GM23338 (cell line): ENCODE data around the gene DAGLA. TPM values are rescaled to one million over a fixed set of nuclear protein-coding genes. Genes with fewer than 3 reads are reported as not detected.

ENCODE experiments used
- ATAC-seq: fragments of 200-7000 bp; cut with Tn5 transposase; 3 replicates; pipeline ENCODE4 v1.9.1; 2020
- DNase-seq: peaks from one replicate; pipeline ENCODE4 v3.0.0-alpha.2; 2015; ENCODE audit warnings: low spot score
- H2AFZ ChIP-seq: fragments of 200-600 bp; sonication (generic); 2 replicates; pipeline ENCODE4 v1.8.0; 2016; ENCODE audit warnings: antibody characterized with exemption, mild to moderate bottlenecking, moderate library complexity
- H3F3A ChIP-seq: fragments of 200-600 bp; sonication (generic); replicated peaks from 2 replicates; pipeline ENCODE4 v1.8.0; 2017; ENCODE audit warnings: antibody characterized with exemption, mixed run types, low read depth
- H3K27ac ChIP-seq: fragments of 200-600 bp; sonication (generic); 2 replicates; pipeline ENCODE4 v1.6.1; 2016; ENCODE audit warnings: low read depth
- H3K27me3 ChIP-seq: fragments of 200-600 bp; sonication (generic); 2 replicates; pipeline ENCODE4 v1.8.0; 2016; ENCODE audit warnings: mild to moderate bottlenecking, mixed run types, moderate library complexity; ENCODE audit not compliant: insufficient read depth
- H3K36me3 ChIP-seq: fragments of 200-600 bp; sonication (generic); 2 replicates; pipeline ENCODE4 v1.8.0; 2016; ENCODE audit warnings: mild to moderate bottlenecking; ENCODE audit not compliant: insufficient read depth
- H3K4me1 ChIP-seq: fragments of 200-600 bp; sonication (generic); 2 replicates; pipeline ENCODE4 v1.8.0; 2016; ENCODE audit warnings: mild to moderate bottlenecking, moderate library complexity; ENCODE audit not compliant: insufficient read depth
- H3K4me2 ChIP-seq: fragments of 200-600 bp; sonication (generic); 2 replicates; pipeline ENCODE4 v1.7.1; 2017; ENCODE audit warnings: mixed run types
- H3K4me3 ChIP-seq: fragments of 200-600 bp; sonication (generic); 2 replicates; pipeline ENCODE4 v1.6.1; 2016; ENCODE audit warnings: mixed run types
- H3K79me2 ChIP-seq: fragments of 200-600 bp; sonication (generic); replicated peaks from 2 replicates; pipeline ENCODE4 v1.8.0; 2017; ENCODE audit warnings: mild to moderate bottlenecking; ENCODE audit not compliant: insufficient read depth
- H3K9me2 ChIP-seq: fragments of 200-600 bp; sonication (generic); 2 replicates; pipeline ENCODE4 v1.8.0; 2017; ENCODE audit not compliant: insufficient read depth
- H4K20me1 ChIP-seq: fragments of 200-600 bp; sonication (generic); replicated peaks from 2 replicates; pipeline ENCODE4 v1.8.0; 2017; ENCODE audit warnings: mild to moderate bottlenecking; ENCODE audit not compliant: insufficient read depth
- H3K27ac Mint-ChIP-seq: 2 replicates; pipeline ENCODE4 v1.8.0; 2020; ENCODE audit warnings: inconsistent platforms, mild to moderate bottlenecking, moderate library complexity, mixed read lengths
- H3K27me3 Mint-ChIP-seq: 3 replicates; pipeline ENCODE4 v1.8.0; 2022; ENCODE audit warnings: low read depth, mild to moderate bottlenecking, moderate library complexity, mixed read lengths, inconsistent platforms; ENCODE audit not compliant: insufficient read depth, poor library complexity
- H3K36me3 Mint-ChIP-seq: 3 replicates; pipeline ENCODE4 v1.8.0; 2021; ENCODE audit warnings: low read depth, mild to moderate bottlenecking, inconsistent platforms, moderate library complexity, mixed read lengths
- H3K4me1 Mint-ChIP-seq: 3 replicates; pipeline ENCODE4 v1.8.0; 2020; ENCODE audit warnings: mild to moderate bottlenecking, inconsistent platforms, mixed read lengths
- H3K4me3 Mint-ChIP-seq: 3 replicates; pipeline ENCODE4 v1.8.0; 2021; ENCODE audit warnings: moderate library complexity, mild to moderate bottlenecking, inconsistent platforms, mixed read lengths
- H3K9me3 Mint-ChIP-seq: 3 replicates; pipeline ENCODE4 v1.8.0; 2020; ENCODE audit warnings: moderate library complexity, mild to moderate bottlenecking, inconsistent platforms, mixed read lengths
- CTCF ChIP-seq, 2 experiments: fragments of 200-600 bp in 1 of 2; sonication (generic) in 1 of 2; conservative IDR thresholded peaks; 2 replicates each; pipeline versions ENCODE4 v1.5.1 to v1.6.1; 2016 to 2017; ENCODE audit warnings: antibody characterized with exemption in 2 of 2, low read depth in 2 of 2, mild to moderate bottlenecking in 2 of 2, moderate library complexity in 1 of 2
- EZH2phosphoT487 ChIP-seq: fragments of 200-600 bp; sonication (generic); IDR thresholded peaks from one replicate; pipeline ENCODE4 v1.8.1; 2018; ENCODE audit warnings: antibody characterized with exemption; ENCODE audit not compliant: unreplicated experiment
- NANOG ChIP-seq: IDR thresholded peaks from 2 replicates; pipeline ENCODE4 v1.6.1; 2016; ENCODE audit warnings: antibody characterized with exemption, borderline replicate concordance
- REST ChIP-seq: IDR thresholded peaks from one replicate; pipeline ENCODE4 v1.6.1; 2018; ENCODE audit warnings: antibody characterized with exemption; ENCODE audit not compliant: unreplicated experiment
- STAT1 ChIP-seq: IDR thresholded peaks from one replicate; pipeline ENCODE4 v1.6.1; 2016; ENCODE audit warnings: antibody characterized with exemption; ENCODE audit not compliant: unreplicated experiment
- ZNF462 ChIP-seq: fragments of 250-450 bp; sonication (Bioruptor Pico); IDR thresholded peaks from 2 replicates; pipeline ENCODE4 v1.5.0; 2020; ENCODE audit warnings: mild to moderate bottlenecking, moderate library complexity
- polyA plus RNA-seq: library from polyadenylated mRNA; unstranded; fragments of >200 nt; fragmentation: Nextera tagmentation; extraction: Ambion mirVana; gene quantifications from 2 replicates; pipeline ENCODE4 v1.2.1, GENCODE V29; 2016
- total RNA-seq: library from RNA; depleted of rRNA; stranded (reverse); fragments of >200 nt; shearing (Covaris generic); gene quantifications from 2 replicates; pipeline ENCODE4 v1.2.3, GENCODE V29; 2014

The DAGLA gene
- total and polyA plus RNA-seq, 2 experiments from 2014 or later, result 0.55 to 2.5 TPM

DNA sequence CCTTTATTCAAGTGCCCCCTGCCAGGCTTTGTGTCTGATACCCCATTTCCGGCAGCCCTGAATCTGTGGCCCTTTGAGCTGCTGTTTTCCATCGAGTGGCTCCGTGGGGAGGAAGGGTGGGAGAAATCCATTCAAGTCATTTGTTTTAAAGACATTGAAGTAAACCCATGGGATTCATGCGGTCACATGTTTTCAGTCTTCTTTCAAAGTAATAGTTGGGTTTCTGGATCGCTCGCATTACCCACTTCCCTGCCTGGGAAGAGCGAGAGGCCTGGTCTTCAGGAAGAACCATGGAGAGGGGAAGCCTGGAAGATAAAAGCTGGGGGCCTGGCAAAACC, 14.4 kb downstream of the DAGLA start (continued):
- TF ChIP-seq ZNF462 (no peak), NANOG (no peak)

DNA sequence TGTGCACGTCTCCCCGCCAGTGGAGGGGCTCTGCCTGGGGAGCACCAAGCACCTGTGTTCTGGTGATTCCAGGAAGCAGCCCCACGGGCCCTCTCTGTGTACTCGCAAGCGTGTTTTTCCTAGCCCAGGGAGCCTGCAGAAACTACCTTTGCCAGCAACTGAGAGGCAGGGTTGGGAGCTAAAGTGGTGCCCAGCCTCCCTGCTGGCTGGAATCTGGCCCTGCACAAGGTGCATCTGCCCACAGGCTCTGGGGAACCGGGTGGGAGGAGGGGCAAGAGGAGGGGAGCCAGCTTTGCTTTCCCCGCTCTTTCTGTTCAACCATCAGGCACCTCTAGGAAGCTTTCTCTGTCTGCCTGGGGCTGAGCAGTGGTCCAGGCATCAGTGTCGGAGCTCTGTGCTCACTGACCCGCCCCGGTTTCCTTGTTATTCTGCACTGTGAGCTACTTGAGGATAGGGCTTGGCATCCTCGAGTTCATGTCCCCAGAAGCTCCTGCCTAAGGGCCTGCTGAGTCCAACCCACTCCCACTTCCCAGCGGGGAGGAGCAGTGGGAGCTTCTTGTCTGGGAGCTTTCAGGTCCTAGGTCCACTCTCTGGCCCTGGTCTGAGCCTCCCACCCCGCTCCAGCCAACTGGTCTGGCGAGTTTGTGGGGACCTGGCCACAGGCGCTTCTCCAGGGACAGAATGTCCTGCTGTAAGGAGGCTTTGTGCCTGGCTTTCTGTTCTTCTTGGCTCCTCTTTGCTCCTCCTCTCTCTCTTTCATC, 14.9 kb downstream of the DAGLA start:
- Histone ChIP-seq H3K27me3 (no peaks in the 10 kb centered on the region), H4K20me1 (no peaks in the 10 kb centered on the region), H3K4me3 (no peak overlapping the region), H3K27ac (no peak overlapping the region), H3K4me2 (peak overlapping the region; percentile 57), H3K4me1 (peaks cover 37% of the 10 kb centered on the region), H3K36me3 (no peaks in the 10 kb centered on the region), H2AFZ (peak overlapping the region; percentile 76), H3K9me2 (no peaks in the 10 kb centered on the region), H3F3A (peaks cover 9% of the 10 kb centered on the region; the same call in 1 of the 2 replicates), H3K79me2 (no peaks in the 10 kb centered on the region)
- no peak overlapping the region for H3K27ac Mint-ChIP-seq
- DNase-seq (peak; percentile 75), ATAC-seq (peak; percentile 57)
- peaks cover 45% of the 10 kb centered on the region for H3K4me1 Mint-ChIP-seq
- H3K27me3 Mint-ChIP-seq, result peaks cover 7% of the 10 kb centered on the region
- H3K36me3 Mint-ChIP-seq, result no peaks in the 10 kb centered on the region
- TF ChIP-seq CTCF (conservative IDR thresholded peaks at IDR 0.05; ENCODE audit: low read depth in 2 of 2) (peak; percentile 16 to 32; a peak in 3 of 4 replicates), EZH2phosphoT487 (no peak), REST (no peak), STAT1 (no peak)
- no peaks in the 10 kb centered on the region for H3K9me3 Mint-ChIP-seq
- no peak overlapping the region; the same call in 2 of the 3 replicates for H3K4me3 Mint-ChIP-seq
